Anterior cingulate cortex (tissue), 58 donors: ENCODE data around the gene SLC25A21.
A peak's percentile ranks its signal among the peaks of the same experiment; 100 is the strongest.

ENCODE experiments used
- DNase-seq, 58 donors: peaks; one replicate each; lab custom pipeline; 2025; lab: John Stamatoyannopoulos, UW

Gene SLC25A21

GRCh38 chr14:36690311-36691040, 481.9 kb downstream of the SLC25A21 start:
- no peak for DNase-seq

- no peak for DNase-seq
Measured at GRCh38 chr14:36684946-36685345, 487.5 kb downstream of the SLC25A21 start.

- no peak for DNase-seq
Measured at GRCh38 chr14:36683083-36683724, 489.2 kb downstream of the SLC25A21 start.

GRCh38 chr14:36682338-36682737, 490.1 kb downstream of the SLC25A21 start:
- no peak for DNase-seq

- no peak for DNase-seq
Measured at GRCh38 chr14:36676236-36676635, 496.2 kb downstream of the SLC25A21 start.

- no peak for DNase-seq
Measured at GRCh38 chr14:36675581-36675980, 496.8 kb downstream of the SLC25A21 start.

- no peak for DNase-seq
Measured at GRCh38 chr14:36674659-36675058, 497.7 kb downstream of the SLC25A21 start.

- DNase-seq = no peak
Measured at GRCh38 chr14:36672095-36672494, 500.3 kb downstream of the SLC25A21 start.

GRCh38 chr14:36671149-36671548, 501.3 kb downstream of the SLC25A21 start:
- DNase-seq = no peak

- no peak for DNase-seq
Measured at GRCh38 chr14:36667679-36668078, 504.7 kb downstream of the SLC25A21 start.

GRCh38 chr14:36666416-36667206, 505.8 kb downstream of the SLC25A21 start:
- no peak for DNase-seq

- no peak for DNase-seq
Measured at GRCh38 chr14:36665887-36666415, 506.5 kb downstream of the SLC25A21 start.

- DNase-seq = no peak
Measured at GRCh38 chr14:36664322-36665193, 507.8 kb downstream of the SLC25A21 start.

GRCh38 chr14:36663404-36664321, 508.7 kb downstream of the SLC25A21 start:
- DNase-seq = no peak

- DNase-seq = no peak
Measured at GRCh38 chr14:36662543-36663403, 509.6 kb downstream of the SLC25A21 start.

- no peak for DNase-seq
Measured at GRCh38 chr14:36662258-36662542, 510.2 kb downstream of the SLC25A21 start.

GRCh38 chr14:36661506-36662257, 510.7 kb downstream of the SLC25A21 start, which contains the start of gene PAX9:
PAX9 (plus strand) TSS chr14:36661860; CDS start chr14:36662090, 230 bp downstream.
- DNase-seq = peak in 2 of 58 donors; percentile 9 to 18
